Middle frontal gyrus (tissue), 1 donor: ENCODE results near the gene POLR2M.

Experiments
- DNase-seq: peaks from one replicate; pipeline ENCODE4 v3.0.0-alpha.2; 2015; ENCODE audit warnings: low spot score; ENCODE audit errors: extremely low spot score

Gene POLR2M

GRCh38 chr15:57691082-57691481 lies 15.4 kb upstream of the POLR2M start:
- DNase-seq = no peak

- no peak for DNase-seq
Observed at GRCh38 chr15:57692709-57693108, 13.8 kb upstream of the POLR2M start.

- DNase-seq = no peak
Observed at GRCh38 chr15:57694279-57694678, 12.2 kb upstream of the POLR2M start.

- DNase-seq = no peak
Observed at GRCh38 chr15:57696146-57696545, 10.4 kb upstream of the POLR2M start.

GRCh38 chr15:57697588-57697987 lies 8.9 kb upstream of the POLR2M start:
- no peak for DNase-seq

- DNase-seq = no peak
Observed at GRCh38 chr15:57698243-57698642, 8.3 kb upstream of the POLR2M start.

- DNase-seq = no peak
Observed at GRCh38 chr15:57698991-57699390, 7.5 kb upstream of the POLR2M start.

GRCh38 chr15:57703387-57703786 lies 3.1 kb upstream of the POLR2M start:
- no peak for DNase-seq

GRCh38 chr15:57704441-57704840 lies 2.1 kb upstream of the POLR2M start:
- DNase-seq = no peak

GRCh38 chr15:57705746-57706404 lies 639 bp upstream of the POLR2M start:
- DNase-seq = no peak

- no peak for DNase-seq
Observed at GRCh38 chr15:57708047-57708446, 1.5 kb downstream of the POLR2M start.

GRCh38 chr15:57718309-57718708 lies 11.8 kb downstream of the POLR2M start:
- DNase-seq = no peak

- DNase-seq = no peak
Observed at GRCh38 chr15:57720867-57721266, 14.4 kb downstream of the POLR2M start.

- no peak for DNase-seq
Observed at GRCh38 chr15:57726411-57726810, 19.9 kb downstream of the POLR2M start.

GRCh38 chr15:57727031-57727430 lies 20.5 kb downstream of the POLR2M start:
- DNase-seq = no peak

- DNase-seq = no peak
Observed at GRCh38 chr15:57728436-57728835, 21.9 kb downstream of the POLR2M start.

GRCh38 chr15:57730876-57731275 lies 24.4 kb downstream of the POLR2M start:
- DNase-seq = no peak

- DNase-seq = no peak
Observed at GRCh38 chr15:57731530-57732103, 25.1 kb downstream of the POLR2M start.

- DNase-seq = peak; percentile 37
Observed at GRCh38 chr15:57732526-57733331, 26.2 kb downstream of the POLR2M start.

- DNase-seq = no peak
Observed at GRCh38 chr15:57734860-57735259, 28.3 kb downstream of the POLR2M start.

GRCh38 chr15:57735431-57735830 lies 28.9 kb downstream of the POLR2M start:
- DNase-seq = no peak

- DNase-seq = no peak
Observed at GRCh38 chr15:57735891-57736290, 29.4 kb downstream of the POLR2M start.

- no peak for DNase-seq
Observed at GRCh38 chr15:57736591-57736990, 30.1 kb downstream of the POLR2M start.
